GM20000 (cell line): Measurements from ENCODE around the gene CSKMT.
"Not testable (repeated sequence)": the region's sequence is repeated elsewhere in the genome, so short reads cannot be mapped to it uniquely, and the experiment has no call there.

Experiments used
- DNase-seq: peaks from one replicate; pipeline ENCODE4 v3.0.0; 2012; ENCODE audit warnings: low spot score
- TF ChIP-seq, protein P1 (sequence below): IDR thresholded peaks from 2 replicates; pipeline ENCODE4 v1.5.1; 2012; ENCODE audit warnings: mild to moderate bottlenecking, control low read depth; ENCODE audit errors: extremely low read depth, missing control alignments

CSKMT gene

GRCh38 chr11:62671608-62672389 is 6.7 kb downstream of the CSKMT start, which contains the start of the genes LBHD1 and UQCC3:
Gene LBHD1, minus strand, starts transcription at chr11:62672267. Its CDS starts 2,236 bp downstream, at chr11:62670031.
Gene UQCC3, plus strand, starts transcription at chr11:62671673. Its CDS starts 73 bp downstream, at chr11:62671746.
- peak; percentile 86 for DNase-seq
- TF ChIP-seq, protein P1, sequence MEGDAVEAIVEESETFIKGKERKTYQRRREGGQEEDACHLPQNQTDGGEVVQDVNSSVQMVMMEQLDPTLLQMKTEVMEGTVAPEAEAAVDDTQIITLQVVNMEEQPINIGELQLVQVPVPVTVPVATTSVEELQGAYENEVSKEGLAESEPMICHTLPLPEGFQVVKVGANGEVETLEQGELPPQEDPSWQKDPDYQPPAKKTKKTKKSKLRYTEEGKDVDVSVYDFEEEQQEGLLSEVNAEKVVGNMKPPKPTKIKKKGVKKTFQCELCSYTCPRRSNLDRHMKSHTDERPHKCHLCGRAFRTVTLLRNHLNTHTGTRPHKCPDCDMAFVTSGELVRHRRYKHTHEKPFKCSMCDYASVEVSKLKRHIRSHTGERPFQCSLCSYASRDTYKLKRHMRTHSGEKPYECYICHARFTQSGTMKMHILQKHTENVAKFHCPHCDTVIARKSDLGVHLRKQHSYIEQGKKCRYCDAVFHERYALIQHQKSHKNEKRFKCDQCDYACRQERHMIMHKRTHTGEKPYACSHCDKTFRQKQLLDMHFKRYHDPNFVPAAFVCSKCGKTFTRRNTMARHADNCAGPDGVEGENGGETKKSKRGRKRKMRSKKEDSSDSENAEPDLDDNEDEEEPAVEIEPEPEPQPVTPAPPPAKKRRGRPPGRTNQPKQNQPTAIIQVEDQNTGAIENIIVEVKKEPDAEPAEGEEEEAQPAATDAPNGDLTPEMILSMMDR = no peak

- TF ChIP-seq, protein P1 = no peak
- no peak for DNase-seq
Measured at GRCh38 chr11:62673196-62673525, 8.0 kb downstream of the CSKMT start.

- not testable (repeated sequence) for DNase-seq
Measured at GRCh38 chr11:62675415-62675814, 10.3 kb downstream of the CSKMT start.

DNA sequence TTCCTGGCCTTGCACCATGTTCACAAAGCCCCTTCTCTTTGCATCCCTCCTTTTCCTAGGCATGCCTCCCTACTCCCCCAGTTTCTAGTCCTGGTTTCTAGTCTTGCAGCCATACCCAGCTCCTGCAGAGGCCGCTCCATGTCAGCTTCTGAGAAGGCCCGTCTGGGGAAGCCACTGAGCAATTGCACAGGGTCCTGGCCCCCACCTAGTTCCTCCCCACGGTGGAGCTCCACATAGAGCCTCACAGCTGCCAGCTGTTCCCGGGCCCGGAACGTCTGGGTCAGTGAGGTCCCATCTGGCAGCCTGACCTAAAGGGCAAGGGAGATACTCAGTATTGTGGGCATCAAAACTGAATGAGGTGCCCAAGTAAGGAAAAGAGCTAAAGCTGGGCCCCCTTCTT is 11.6 kb downstream of the CSKMT start:
- TF ChIP-seq, protein P1 = no peak
- no peak for DNase-seq

DNA sequence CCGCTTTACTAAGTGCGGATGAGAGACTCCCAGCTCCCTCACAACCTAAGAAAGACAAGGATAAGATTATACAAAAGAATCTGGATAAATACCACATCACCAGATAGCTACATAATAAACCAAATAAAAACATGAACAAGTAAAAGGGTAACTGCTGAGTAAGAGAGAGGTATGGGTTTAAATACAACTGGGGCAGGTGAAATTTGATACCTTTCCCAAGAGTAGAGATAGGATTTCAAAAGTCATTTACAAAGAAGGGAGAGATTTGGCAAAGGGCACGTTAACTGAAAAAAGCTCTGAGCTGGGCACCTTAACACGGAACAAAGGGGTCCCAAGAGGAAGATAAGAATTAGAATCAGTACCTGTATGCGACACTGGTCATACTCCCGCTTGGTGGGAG is 12.0 kb downstream of the CSKMT start:
- no peak for DNase-seq
- TF ChIP-seq, protein P1 = no peak

- no peak for DNase-seq
- TF ChIP-seq, protein P1 = no peak
Measured at GRCh38 chr11:62677714-62678113, 12.6 kb downstream of the CSKMT start.

DNA sequence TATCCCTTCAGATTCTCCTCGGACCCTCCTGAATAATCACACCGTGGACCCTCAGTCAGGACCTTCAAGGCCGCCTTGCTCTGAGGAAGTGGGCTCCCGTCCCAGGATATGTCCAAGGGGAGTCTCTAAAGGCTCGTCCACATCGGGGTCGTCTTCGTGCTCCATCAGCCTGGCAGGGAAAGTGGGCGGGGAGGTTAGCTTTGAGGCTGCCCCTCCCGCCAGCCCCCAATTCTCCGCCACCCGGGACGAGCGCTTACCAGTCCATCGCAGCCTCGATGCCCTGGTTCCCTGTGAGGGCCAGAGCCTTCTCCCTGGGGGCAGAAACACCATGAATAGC is 13.3 kb downstream of the CSKMT start:
- DNase-seq = no peak
- TF ChIP-seq, protein P1 = no peak
